Trophoblast cell (in vitro differentiated cells and primary cell): ENCODE measurements around the gene FHL3.

ENCODE experiments used
- DNase-seq, 2 donors: peaks; one replicate each; pipeline ENCODE4 v3.0.0-alpha.2; 2016
- H2AFZ ChIP-seq: 2 replicates; pipeline ENCODE4 v1.6.1; 2013; ENCODE audit warnings: low read length, moderate library complexity, mild to moderate bottlenecking; ENCODE audit not compliant: insufficient read depth, poor library complexity
- H2AK5ac ChIP-seq: 2 replicates; pipeline ENCODE4 v1.6.1; 2013; ENCODE audit warnings: mild to moderate bottlenecking, low read length
- H2BK120ac ChIP-seq: 2 replicates; pipeline ENCODE4 v1.6.1; 2013; ENCODE audit warnings: low read length, mild to moderate bottlenecking, moderate library complexity; ENCODE audit not compliant: insufficient read depth, poor library complexity
- H2BK12ac ChIP-seq: 2 replicates; pipeline ENCODE4 v1.6.1; 2013; ENCODE audit warnings: mild to moderate bottlenecking, low read length, moderate library complexity
- H2BK5ac ChIP-seq: 2 replicates; pipeline ENCODE4 v1.6.1; 2013; ENCODE audit warnings: low read length, low read depth, moderate library complexity, mild to moderate bottlenecking; ENCODE audit not compliant: poor library complexity
- H3K14ac ChIP-seq: 2 replicates; pipeline ENCODE4 v1.6.1; 2013; ENCODE audit warnings: mild to moderate bottlenecking, low read length
- H3K18ac ChIP-seq: 2 replicates; pipeline ENCODE4 v1.6.1; 2013; ENCODE audit warnings: mild to moderate bottlenecking, low read length
- H3K23ac ChIP-seq: 2 replicates; pipeline ENCODE4 v1.6.1; 2013; ENCODE audit warnings: low read length
- H3K27ac ChIP-seq: 2 replicates; pipeline ENCODE4 v1.5.1; 2013; ENCODE audit warnings: low read depth, mild to moderate bottlenecking, inconsistent platforms, low read length, moderate library complexity
- H3K27me3 ChIP-seq: 2 replicates; pipeline ENCODE4 v1.6.1; 2013; ENCODE audit warnings: inconsistent platforms, mild to moderate bottlenecking, low read length, moderate library complexity; ENCODE audit not compliant: insufficient read depth
- H3K36me3 ChIP-seq, 2 experiments: 1 replicate in 1 of 2; 2 replicates in 1 of 2; pipeline ENCODE4 v1.6.1; 2013; ENCODE audit warnings: low read length in 2 of 2, mild to moderate bottlenecking in 2 of 2, moderate library complexity in 1 of 2; ENCODE audit not compliant: insufficient read depth in 2 of 2, control insufficient read depth in 1 of 2
- H3K4ac ChIP-seq: 2 replicates; pipeline ENCODE4 v1.6.1; 2013; ENCODE audit warnings: low read depth, mild to moderate bottlenecking, low read length, moderate library complexity
- H3K4me1 ChIP-seq, 2 experiments: 1 replicate in 1 of 2; 2 replicates in 1 of 2; pipeline ENCODE4 v1.6.1; 2013; ENCODE audit warnings: low read length in 2 of 2, mild to moderate bottlenecking in 2 of 2, moderate library complexity in 1 of 2; ENCODE audit not compliant: insufficient read depth in 2 of 2, control insufficient read depth in 1 of 2
- H3K4me2 ChIP-seq: 2 replicates; pipeline ENCODE4 v1.6.1; 2013; ENCODE audit warnings: inconsistent platforms, mild to moderate bottlenecking, low read length, moderate library complexity
- H3K4me3 ChIP-seq: 2 replicates; pipeline ENCODE4 v1.5.1; 2013; ENCODE audit warnings: mild to moderate bottlenecking, low read depth, low read length, inconsistent platforms
- H3K79me1 ChIP-seq: one replicate; pipeline ENCODE4 v1.6.1; 2013; ENCODE audit warnings: low read length
- H3K79me2 ChIP-seq: 2 replicates; pipeline ENCODE4 v1.6.1; 2013; ENCODE audit warnings: low read length, mild to moderate bottlenecking; ENCODE audit not compliant: control insufficient read depth, insufficient read depth, poor library complexity
- H3K9ac ChIP-seq: 2 replicates; pipeline ENCODE4 v1.6.1; 2013; ENCODE audit warnings: mild to moderate bottlenecking, low read length
- H3K9me3 ChIP-seq: 2 replicates; pipeline ENCODE4 v1.6.1; 2013; ENCODE audit warnings: low read depth, mild to moderate bottlenecking, control low read depth, inconsistent platforms, low read length; ENCODE audit not compliant: insufficient read depth
- H4K12ac ChIP-seq: 2 replicates; pipeline ENCODE4 v1.6.1; 2013; ENCODE audit warnings: low read depth, mild to moderate bottlenecking, low read length, moderate library complexity
- H4K8ac ChIP-seq: 2 replicates; pipeline ENCODE4 v1.6.1; 2013; ENCODE audit warnings: low read depth, mild to moderate bottlenecking, low read length, moderate library complexity
- H4K91ac ChIP-seq: one replicate; pipeline ENCODE4 v1.6.1; 2013; ENCODE audit warnings: low read depth, mild to moderate bottlenecking, low read length, moderate library complexity
- WGBS: extraction: QIAGEN DNeasy Blood & Tissue Kit; methylation state at CpG from one replicate; pipeline ENCODE4 v1.1.7; 2013; ENCODE audit warnings: missing lambda C conversion rate; ENCODE audit not compliant: insufficient read length, insufficient coverage; ENCODE audit errors: extremely low coverage; 5-methylcytosine and 5-hydroxymethylcytosine counted together

The FHL3 gene

DNA sequence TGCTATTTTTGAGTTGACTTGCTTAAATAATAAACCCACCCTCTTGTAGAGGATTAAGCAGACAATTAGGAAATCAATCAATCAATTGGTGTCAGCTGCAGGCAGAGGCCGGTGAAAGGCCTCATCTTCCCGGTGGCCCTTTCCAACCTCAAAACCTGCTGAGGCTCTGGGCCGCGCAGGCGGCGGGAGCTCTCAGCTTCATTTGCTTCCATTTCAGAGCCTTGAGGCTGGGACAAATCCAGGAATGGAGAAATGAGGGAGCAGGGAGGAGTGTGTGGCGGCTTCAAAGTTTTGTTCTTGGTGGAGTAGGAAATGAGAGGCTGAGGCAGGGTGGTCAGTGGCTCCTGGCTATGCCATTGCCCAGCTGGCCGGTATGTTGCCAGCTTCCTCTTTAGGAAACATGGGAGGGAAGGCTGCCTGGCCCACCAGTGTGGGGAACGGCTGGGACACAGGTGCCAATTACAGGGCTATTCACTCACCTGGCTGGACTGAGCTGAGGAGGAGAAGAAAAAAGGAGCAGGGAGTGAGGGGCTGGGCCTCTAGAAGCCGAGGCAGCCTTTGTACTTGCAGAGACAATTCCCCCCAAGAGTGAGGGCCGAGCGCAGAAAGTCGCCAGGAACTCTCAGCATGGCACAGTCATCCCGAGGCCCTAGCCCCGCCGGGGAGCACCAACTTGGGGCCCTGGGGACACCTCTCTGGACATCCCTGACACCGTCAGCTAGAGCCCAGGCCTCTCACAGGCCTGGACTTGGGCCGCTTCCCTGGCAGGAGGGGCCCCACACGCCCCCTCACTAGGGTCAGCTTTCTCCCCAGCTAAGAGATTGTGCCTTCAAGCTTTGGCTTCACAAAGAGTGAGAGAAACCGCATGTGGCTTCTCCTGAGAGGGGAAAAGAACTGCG lies 36.9 kb upstream of the FHL3 start:
- no peak overlapping the region for H2BK5ac ChIP-seq
- DNase-seq, result no peak

DNA sequence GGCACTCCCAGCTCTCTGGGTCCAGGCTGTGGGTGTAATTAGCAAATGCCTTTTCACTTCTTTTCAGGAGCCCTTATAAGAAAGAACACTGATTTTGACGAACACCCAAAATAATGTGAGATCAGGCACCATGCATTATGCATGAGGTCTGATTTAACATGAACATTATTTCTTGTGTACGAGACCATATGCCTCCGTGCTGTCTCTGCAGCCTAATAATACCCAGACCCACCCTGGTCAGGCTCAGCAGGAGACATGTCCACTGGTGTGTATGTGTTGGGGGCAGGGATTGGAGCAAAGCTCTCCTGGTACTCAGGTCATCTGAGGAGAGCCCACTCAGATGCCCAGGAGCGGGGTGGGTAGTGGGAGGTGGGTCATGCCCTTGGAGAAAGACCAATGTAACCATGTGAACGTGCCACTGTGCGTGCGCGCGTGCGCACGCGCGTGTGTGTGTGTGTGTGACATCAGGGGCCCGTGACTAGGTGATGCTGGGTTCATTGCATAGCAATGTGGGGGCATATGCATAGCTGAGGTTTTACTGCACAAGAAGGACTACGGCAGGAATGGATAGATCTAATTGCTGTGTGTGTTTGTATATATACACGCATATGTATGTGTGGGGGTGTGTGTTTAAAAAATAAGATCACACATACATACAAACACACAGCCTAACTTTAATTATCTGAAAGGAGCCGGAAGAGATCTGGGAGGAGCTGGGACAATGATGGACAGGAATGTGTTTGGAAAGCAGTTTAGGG lies 34.2 kb upstream of the FHL3 start:
- Histone ChIP-seq H2AFZ (no peak overlapping the region), H3K23ac (no peak overlapping the region), H4K12ac (no peak overlapping the region), H3K27ac (no peak overlapping the region), H3K4ac (no peak overlapping the region), H4K8ac (no peak overlapping the region), H3K4me3 (no peak overlapping the region), H3K79me1 (no peaks in the 10 kb centered on the region), H3K14ac (no peak overlapping the region), H2BK12ac (no peak overlapping the region), H3K36me3 (peaks cover 0 to 2% of the 10 kb centered on the region in 2 experiments), H3K18ac (no peak overlapping the region), H3K79me2 (no peaks in the 10 kb centered on the region), H4K91ac (no peak overlapping the region), H3K9ac (no peak overlapping the region), H2AK5ac (no peak overlapping the region), H3K4me2 (no peak overlapping the region), H3K27me3 (peaks cover 15% of the 10 kb centered on the region), H2BK5ac (no peak overlapping the region), H3K4me1 (no peaks in the 10 kb centered on the region), H3K9me3 (no peaks in the 10 kb centered on the region), H2BK120ac (no peak overlapping the region)
- no peak for DNase-seq
- WGBS, result no CpG with 5 or more reads among the region's 17 CpGs

More for the DNA sequence above, 36.9 kb upstream of the FHL3 start:
- Histone ChIP-seq H4K91ac (no peak overlapping the region), H3K4me1 (peaks cover 12 to 13% of the 10 kb centered on the region in 2 experiments), H3K36me3 (peaks cover 0 to 2% of the 10 kb centered on the region in 2 experiments), H3K9me3 (peaks cover 6% of the 10 kb centered on the region), H2AK5ac (no peak overlapping the region), H4K8ac (no peak overlapping the region), H2AFZ (no peak overlapping the region), H3K9ac (no peak overlapping the region), H3K4me3 (no peak overlapping the region), H3K23ac (no peak overlapping the region), H3K79me2 (no peaks in the 10 kb centered on the region), H2BK120ac (no peak overlapping the region), H3K27ac (no peak overlapping the region), H3K14ac (no peak overlapping the region), H3K79me1 (no peaks in the 10 kb centered on the region), H3K4me2 (no peak overlapping the region), H3K18ac (no peak overlapping the region), H2BK12ac (no peak overlapping the region), H3K4ac (no peak overlapping the region), H4K12ac (no peak overlapping the region), H3K27me3 (peaks cover 39% of the 10 kb centered on the region)
- WGBS, result no CpG with 5 or more reads among the region's 21 CpGs

DNA sequence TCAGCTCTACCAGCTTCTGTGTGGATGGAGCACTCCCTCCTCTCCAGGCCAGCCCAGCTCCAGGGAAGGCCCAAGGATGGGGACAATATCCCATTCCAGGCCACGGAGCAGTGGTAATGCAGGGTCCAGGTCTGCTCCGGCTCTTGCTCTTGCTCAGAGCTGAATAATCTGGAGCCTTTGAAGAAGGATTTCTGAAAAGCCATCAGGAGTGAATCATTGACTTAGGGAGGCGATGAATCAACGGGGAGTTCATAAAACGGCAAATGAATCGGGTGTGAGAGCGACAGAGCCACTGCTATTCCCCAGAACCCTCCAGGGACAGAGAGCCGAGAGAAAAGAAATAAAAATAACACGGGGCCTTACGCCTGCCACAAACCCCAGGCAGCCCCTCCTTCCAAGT lies 33.5 kb upstream of the FHL3 start:
- Histone ChIP-seq H4K12ac (no peak overlapping the region), H2AK5ac (no peak overlapping the region), H3K27me3 (peaks cover 9% of the 10 kb centered on the region), H3K79me2 (no peaks in the 10 kb centered on the region), H3K9me3 (no peaks in the 10 kb centered on the region), H2AFZ (no peak overlapping the region), H3K14ac (no peak overlapping the region), H2BK120ac (no peak overlapping the region), H3K4me2 (no peak overlapping the region), H3K18ac (no peak overlapping the region), H3K27ac (no peak overlapping the region), H3K23ac (no peak overlapping the region), H2BK5ac (no peak overlapping the region), H3K4ac (no peak overlapping the region), H3K4me3 (no peak overlapping the region), H3K4me1 (no peaks in the 10 kb centered on the region), H2BK12ac (no peak overlapping the region), H4K91ac (no peak overlapping the region), H3K36me3 (peaks cover 0 to 2% of the 10 kb centered on the region in 2 experiments), H3K79me1 (no peaks in the 10 kb centered on the region), H3K9ac (no peak overlapping the region), H4K8ac (no peak overlapping the region)
- WGBS, result no CpG with 5 or more reads among the region's 10 CpGs
- no peak for DNase-seq

DNA sequence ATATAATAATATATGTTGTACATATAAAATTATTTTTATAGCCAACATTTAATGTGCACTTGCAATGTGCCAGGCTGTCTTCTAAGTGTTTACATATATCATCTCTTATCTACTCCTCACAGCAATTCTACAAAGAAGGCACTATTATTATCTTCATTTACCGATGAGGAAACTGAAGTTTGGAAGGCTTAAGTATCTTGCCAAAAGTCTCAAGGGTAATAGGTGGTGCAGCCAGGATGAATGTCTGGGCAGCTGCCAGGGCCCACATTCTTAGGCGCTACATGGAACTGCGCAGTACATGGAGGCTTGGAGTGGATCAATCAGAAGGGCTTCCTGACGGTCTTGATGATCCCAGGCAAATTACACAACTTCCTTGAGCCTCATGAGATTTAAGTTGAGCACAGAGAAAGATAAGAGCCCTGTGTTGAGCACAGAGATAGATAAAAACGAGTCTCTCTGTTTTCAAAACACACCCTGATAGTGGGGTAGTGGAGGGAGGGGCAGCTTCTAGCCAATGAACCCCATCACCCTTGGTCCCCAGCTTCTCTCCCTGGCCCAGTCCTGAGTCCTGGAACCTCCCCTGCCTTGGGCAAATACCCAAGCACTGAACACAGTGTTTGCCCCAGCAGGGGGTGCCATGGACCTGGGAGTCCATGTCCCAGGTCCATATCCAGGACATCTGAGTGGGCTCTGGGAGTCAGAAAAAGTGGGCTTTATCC lies 32.1 kb upstream of the FHL3 start:
- Histone ChIP-seq H4K12ac (no peak overlapping the region), H2AK5ac (no peak overlapping the region), H2BK5ac (no peak overlapping the region), H3K4me2 (no peak overlapping the region), H4K8ac (no peak overlapping the region), H2BK12ac (no peak overlapping the region), H3K79me1 (no peaks in the 10 kb centered on the region), H3K23ac (no peak overlapping the region), H3K18ac (no peak overlapping the region), H4K91ac (no peak overlapping the region), H3K79me2 (no peaks in the 10 kb centered on the region), H3K9ac (no peak overlapping the region), H2AFZ (no peak overlapping the region), H3K27me3 (no peaks in the 10 kb centered on the region), H3K9me3 (no peaks in the 10 kb centered on the region), H3K27ac (no peak overlapping the region), H3K36me3 (no peaks in the 10 kb centered on the region), H3K4me1 (no peaks in the 10 kb centered on the region), H3K14ac (no peak overlapping the region), H3K4me3 (no peak overlapping the region), H2BK120ac (no peak overlapping the region), H3K4ac (no peak overlapping the region)
- WGBS, result no CpG with 5 or more reads among the region's 5 CpGs
- no peak for DNase-seq
